K562 (cell line): Measurements from ENCODE around the gene SLC30A1. TPM values are rescaled to one million over a fixed set of nuclear protein-coding genes. Genes with fewer than 3 reads are reported as not detected.

Experiments
- CHD7 ChIP-seq: fragments of 200-600 bp; sonication (generic); IDR thresholded peaks from one replicate; pipeline ENCODE4 v1.6.1; 2012; ENCODE audit warnings: mild to moderate bottlenecking, low read depth, low read length, inconsistent platforms
- FOS ChIP-seq: IDR thresholded peaks from 3 replicates; pipeline ENCODE4 v1.6.1; 2011; ENCODE audit not compliant: insufficient read length; ENCODE audit errors: extremely low read depth
- HDAC1 ChIP-seq, 2 experiments: fragments of 450-650 bp; IDR thresholded peaks; 2 replicates each; pipeline ENCODE4 v1.6.1; 2016 to 2017; ENCODE audit warnings: inconsistent platforms in 1 of 2, mild to moderate bottlenecking in 1 of 2, moderate library complexity in 1 of 2
- HES1 ChIP-seq: fragments of 450-650 bp; IDR thresholded peaks from 2 replicates; pipeline ENCODE4 v1.6.1; 2016; ENCODE audit warnings: low read depth, mild to moderate bottlenecking, moderate library complexity
- JUNB ChIP-seq: fragments of 450-650 bp; formaldehyde crosslinking; conservative IDR thresholded peaks from 2 replicates; pipeline ENCODE4 v1.4.0; 2020; ENCODE audit warnings: mild to moderate bottlenecking
- KLF16 ChIP-seq: IDR thresholded peaks from 2 replicates; pipeline ENCODE4 v1.6.1; 2016; ENCODE audit warnings: antibody characterized with exemption
- NFIX ChIP-seq: fragments of 250-450 bp; sonication (Bioruptor Pico); IDR thresholded peaks from 2 replicates; pipeline ENCODE4 v1.4.0; 2020; ENCODE audit warnings: low read depth, mild to moderate bottlenecking, moderate library complexity
- NR2F6 ChIP-seq: fragments of 450-650 bp; formaldehyde crosslinking; IDR thresholded peaks from 2 replicates; pipeline ENCODE4 v1.4.0; 2020; ENCODE audit warnings: mild to moderate bottlenecking
- RBM17 ChIP-seq: fragments of 200-400 bp; formaldehyde crosslinking; IDR thresholded peaks from 2 replicates; pipeline ENCODE4 v1.6.1; 2017; ENCODE audit warnings: low read depth, mild to moderate bottlenecking, low read length, borderline replicate concordance
- SOX6 ChIP-seq: fragments of 450-650 bp; IDR thresholded peaks from 2 replicates; pipeline ENCODE4 v1.6.1; 2014; ENCODE audit warnings: mild to moderate bottlenecking
- TRIM25 ChIP-seq: fragments of 450-650 bp; IDR thresholded peaks from 2 replicates; pipeline ENCODE4 v1.7.0; 2016; ENCODE audit warnings: borderline replicate concordance
- ZNF143 ChIP-seq: sonication (generic); formaldehyde crosslinking; IDR thresholded peaks from 2 replicates; pipeline ENCODE4 v1.9.0; 2022; ENCODE audit warnings: mild to moderate bottlenecking, missing genetic modification reagents
- ZNF197 ChIP-seq: fragments of 200-800 bp; sonication (Bioruptor generic); IDR thresholded peaks from 2 replicates; pipeline ENCODE4 v1.6.1; 2016; ENCODE audit warnings: low read depth, missing genetic modification characterization, missing compliant biosample characterization
- ZNF23 ChIP-seq: fragments of 250-450 bp; sonication (Bioruptor Pico); IDR thresholded peaks from 2 replicates; pipeline ENCODE4 v1.4.0; 2020; ENCODE audit warnings: mild to moderate bottlenecking
- polyA plus RNA-seq, 8 experiments: library from polyadenylated mRNA; depleted of rRNA in 4 of 8; stranded (reverse) in 5 of 8; unstranded in 3 of 8; fragments of >200 nt; fragmentation: Nextera tagmentation in 2 of 8; fragmentation: Illumina TruSeq in 1 of 8; extraction: Ambion mirVana in 2 of 8; extraction: Trizol in 1 of 8; gene quantifications; 2 replicates each; pipeline versions ENCODE4 v1.2.1 to v1.2.3, GENCODE V29; 2011 to 2014; ENCODE audit warnings: inconsistent platforms in 1 of 8, missing spikeins in 1 of 8
- total RNA-seq, 7 experiments: library from RNA; depleted of rRNA in 6 of 7; stranded (reverse); fragments of >200 nt in 6 of 7; fragmentation: Illumina TruSeq in 2 of 7; extraction: Trizol in 2 of 7; gene quantifications; 2 replicates each; pipeline versions ENCODE4 v1.2.1 to v1.2.3, GENCODE V29; 2011 to 2021; ENCODE audit warnings: low replicate concordance in 1 of 7

SLC30A1 gene
- total and polyA plus RNA-seq, 9 of the 15 experiments (the other 6 are each of a cell fraction or from before 2014, with no cell fraction given): 4.1 to 14.4 (median 6.6) TPM

GRCh38 chr1:211614615-211615014, 35.7 kb upstream of the SLC30A1 start (continued):
- TF ChIP-seq TRIM25 (no peak), SOX6 (no peak), JUNB (no peak), ZNF143 (CRISPR knock-in tag) (no peak), NFIX (CRISPR knock-in tag) (no peak), FOS (no peak), ZNF197 (CRISPR knock-in tag) (no peak), NR2F6 (CRISPR knock-in tag) (no peak), HDAC1 (IDR thresholded peaks at IDR 0.05) (peak in 1 of 2 experiments; percentile 36; a peak in 1 of 4 replicates), CHD7 (no peak), HES1 (no peak), KLF16 (no peak), ZNF23 (CRISPR knock-in tag) (0 out of 2 replicates have a peak, but pooled peaks have one; percentile 31), RBM17 (no peak)
